Thyroid gland (tissue), 4 donors: Measurements from ENCODE around the gene VN1R2.
"Not testable (repeated sequence)": the region's sequence is repeated elsewhere in the genome, so short reads cannot be mapped to it uniquely, and the experiment has no call there.

ENCODE experiments used
- POLR2A ChIP-seq, 2 donors: fragments of 450-650 bp; IDR thresholded peaks; one replicate each; pipeline ENCODE4 v1.6.1; 2017; ENCODE audit warnings: antibody characterized with exemption in 2 of 2, mild to moderate bottlenecking in 2 of 2, moderate library complexity in 1 of 2
- TF ChIP-seq, protein P1 (sequence below), 6 experiments: fragments of 200-600 bp in 3 of 6; fragments of 450-650 bp in 3 of 6; sonication (generic) in 3 of 6; IDR thresholded peaks; one replicate each; pipeline ENCODE4 v1.5.1; 2016 to 2019; ENCODE audit warnings: antibody characterized with exemption in 6 of 6, mild to moderate bottlenecking in 2 of 6, inconsistent platforms in 1 of 6, moderate library complexity in 1 of 6

DNA sequence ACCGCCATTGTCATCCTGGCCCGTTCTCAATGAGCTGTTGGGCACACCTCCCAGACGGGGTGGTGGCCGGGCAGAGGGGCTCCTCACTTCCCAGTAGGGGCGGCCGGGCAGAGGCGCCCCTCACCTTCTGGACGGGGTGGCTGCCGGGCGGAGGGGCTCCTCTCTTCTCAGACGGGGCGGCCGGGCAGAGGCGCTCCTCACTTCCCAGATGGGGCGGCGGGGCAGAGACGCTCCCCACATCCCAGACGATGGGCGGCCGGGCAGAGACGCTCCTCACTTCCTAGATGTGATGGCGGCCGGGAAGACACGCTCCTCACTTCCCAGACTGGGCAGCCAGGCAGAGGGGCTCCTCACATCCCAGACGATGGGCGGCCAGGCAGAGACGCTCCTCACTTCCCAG is 11.8 kb downstream of the VN1R2 start:
- TF ChIP-seq, protein P1, sequence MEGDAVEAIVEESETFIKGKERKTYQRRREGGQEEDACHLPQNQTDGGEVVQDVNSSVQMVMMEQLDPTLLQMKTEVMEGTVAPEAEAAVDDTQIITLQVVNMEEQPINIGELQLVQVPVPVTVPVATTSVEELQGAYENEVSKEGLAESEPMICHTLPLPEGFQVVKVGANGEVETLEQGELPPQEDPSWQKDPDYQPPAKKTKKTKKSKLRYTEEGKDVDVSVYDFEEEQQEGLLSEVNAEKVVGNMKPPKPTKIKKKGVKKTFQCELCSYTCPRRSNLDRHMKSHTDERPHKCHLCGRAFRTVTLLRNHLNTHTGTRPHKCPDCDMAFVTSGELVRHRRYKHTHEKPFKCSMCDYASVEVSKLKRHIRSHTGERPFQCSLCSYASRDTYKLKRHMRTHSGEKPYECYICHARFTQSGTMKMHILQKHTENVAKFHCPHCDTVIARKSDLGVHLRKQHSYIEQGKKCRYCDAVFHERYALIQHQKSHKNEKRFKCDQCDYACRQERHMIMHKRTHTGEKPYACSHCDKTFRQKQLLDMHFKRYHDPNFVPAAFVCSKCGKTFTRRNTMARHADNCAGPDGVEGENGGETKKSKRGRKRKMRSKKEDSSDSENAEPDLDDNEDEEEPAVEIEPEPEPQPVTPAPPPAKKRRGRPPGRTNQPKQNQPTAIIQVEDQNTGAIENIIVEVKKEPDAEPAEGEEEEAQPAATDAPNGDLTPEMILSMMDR (IDR thresholded peaks at IDR 0.05): not testable (repeated sequence)
- not testable (repeated sequence) for TF ChIP-seq POLR2A (IDR thresholded peaks at IDR 0.05)
